Muscle of arm (tissue), 12 donors: Measurements from ENCODE around the gene DDO. TPM values are rescaled to one million over a fixed set of nuclear protein-coding genes. Genes with fewer than 3 reads are reported as not detected.
A peak's percentile ranks its signal among the peaks of the same experiment; 100 is the strongest.

Experiments used
- DNase-seq: peaks from one replicate; pipeline ENCODE4 v3.0.0-alpha.2; 2013
- polyA plus RNA-seq, 12 donors: library from polyadenylated mRNA; unstranded; fragments of 120-200 nt; gene quantifications; one replicate each; pipeline ENCODE4 v1.2.1, GENCODE V29; 2013; ENCODE audit not compliant: insufficient read length in 12 of 12

The DDO gene
- polyA plus RNA-seq, 12 donors, result 0.08 to 1.5 (median 0.78) TPM; not detected in 3

DNA sequence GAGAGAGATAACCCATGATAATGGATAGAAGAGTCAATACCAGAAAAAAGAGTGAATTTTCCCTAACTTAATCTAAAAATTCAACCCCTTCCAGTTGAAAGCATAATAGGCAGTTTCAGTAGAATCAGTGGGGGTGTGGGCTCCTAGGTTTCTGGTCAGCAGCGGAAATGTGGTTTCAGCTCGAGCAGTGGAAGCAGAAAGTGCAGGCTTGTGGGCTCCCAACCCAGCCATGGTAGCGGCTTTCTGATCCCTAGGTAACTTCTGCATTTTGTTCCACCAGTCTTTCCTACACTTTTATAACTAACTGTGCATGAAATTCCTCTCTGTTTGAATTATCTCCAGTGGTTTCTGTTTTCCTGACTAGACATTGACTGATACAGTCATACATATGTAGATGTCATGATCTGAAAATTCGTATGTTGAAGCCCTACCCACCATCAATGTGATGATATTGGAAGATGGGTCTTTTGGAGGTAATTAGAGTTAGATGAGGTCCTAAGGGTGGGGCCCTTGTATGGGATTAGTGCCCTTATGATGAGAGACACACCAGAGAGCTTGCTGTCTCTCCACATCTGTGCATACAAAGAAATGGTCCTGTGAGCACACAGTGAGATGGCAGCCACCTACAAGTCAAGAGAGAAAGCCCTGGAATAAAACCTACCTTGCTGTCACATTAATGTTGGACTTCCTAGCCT, 6.5 kb upstream of the DDO start:
- no peak for DNase-seq

DNA sequence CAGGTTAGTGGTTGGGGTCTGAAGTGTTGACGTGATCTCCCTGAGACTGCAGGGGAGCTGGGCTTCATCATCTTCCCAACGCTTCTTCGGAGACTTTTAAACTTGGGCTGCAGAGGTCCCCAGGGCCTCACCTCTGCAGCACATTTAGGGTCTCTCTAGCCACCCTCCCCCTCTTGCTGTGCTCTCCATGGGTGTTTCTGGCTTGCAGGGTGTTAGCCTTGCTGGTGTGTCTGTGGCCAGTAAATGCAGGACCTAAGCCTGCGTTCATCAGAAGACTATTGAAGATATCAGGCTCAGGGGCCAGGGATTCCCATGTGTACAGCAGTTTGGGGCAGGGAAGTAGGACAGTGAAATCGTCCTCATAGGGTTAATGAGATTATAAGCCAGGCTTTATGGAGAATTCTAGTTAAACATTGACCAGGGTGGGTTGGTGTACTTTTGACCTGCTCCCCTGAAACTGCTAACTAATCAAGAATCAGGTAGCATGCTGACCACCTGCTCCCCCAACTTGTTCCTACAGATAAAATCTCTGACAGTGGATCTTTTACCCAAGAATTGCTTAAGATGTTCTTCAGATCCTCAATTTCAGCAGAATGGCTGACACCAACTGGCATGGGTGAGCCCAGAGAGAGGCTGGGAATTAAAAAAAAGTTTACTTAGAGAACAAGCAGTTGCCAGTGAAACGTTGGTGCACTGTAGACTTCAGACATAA, 3.8 kb upstream of the DDO start:
- DNase-seq, result no peak

DNA sequence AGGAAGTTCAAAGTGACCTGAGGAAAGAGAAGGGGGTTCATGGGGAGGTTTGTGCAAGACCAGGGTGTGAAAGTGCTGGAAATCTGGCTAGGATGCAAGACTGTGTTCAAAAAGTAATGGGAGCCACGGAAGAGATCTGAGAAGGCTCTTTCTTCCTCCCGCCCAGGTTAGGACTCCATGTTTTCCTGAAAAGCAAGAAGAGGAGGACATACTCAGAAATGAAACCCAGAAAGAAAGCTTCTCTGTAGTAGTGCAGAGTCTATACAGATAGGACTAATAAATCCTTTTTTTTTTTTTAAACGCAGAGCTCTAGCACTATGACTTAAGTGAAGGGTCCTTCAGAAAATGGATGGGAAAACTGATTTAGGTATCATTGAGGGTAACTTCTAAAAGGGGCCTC, 3.2 kb upstream of the DDO start:
- no peak for DNase-seq

DNA sequence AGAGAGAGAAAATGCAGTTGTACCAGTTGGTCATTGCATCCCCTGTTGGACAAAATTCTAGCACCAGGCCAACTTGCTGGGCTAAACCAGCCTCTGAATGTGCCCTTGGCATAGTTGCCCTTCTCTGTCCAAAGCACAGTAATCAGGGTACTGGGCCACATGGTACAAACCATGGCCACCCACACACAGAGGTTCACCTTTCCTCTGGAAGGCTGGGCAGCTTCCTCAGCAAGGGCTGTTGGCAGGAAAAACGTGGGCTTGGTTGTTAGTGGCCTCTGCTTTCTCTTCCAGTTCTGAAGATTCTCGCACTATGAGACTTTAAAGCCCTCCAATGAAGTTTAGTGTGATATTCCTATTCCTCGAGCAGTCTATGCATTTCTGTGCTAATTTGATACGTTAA, 706 bp downstream of the DDO start:
- no peak for DNase-seq

DNA sequence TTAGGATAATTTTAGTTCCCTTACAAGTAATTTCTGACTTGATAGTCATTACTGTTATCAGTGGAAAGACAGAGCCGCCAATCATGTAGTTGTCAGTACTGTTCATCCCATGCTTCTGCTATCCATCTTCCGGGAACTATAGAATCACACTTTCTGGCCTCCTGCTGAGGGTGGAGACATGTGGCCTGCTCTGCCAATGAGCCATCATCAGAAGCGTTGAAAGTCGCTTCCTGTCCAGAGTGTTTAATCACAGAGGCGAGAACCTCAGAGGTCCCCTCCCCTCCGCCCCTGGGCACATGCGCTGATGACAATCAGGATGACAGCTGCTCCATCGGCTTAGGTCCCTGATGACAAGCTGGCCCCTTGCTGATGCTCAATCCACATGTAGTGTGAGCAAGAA, 3.0 kb downstream of the DDO start:
- no peak for DNase-seq

DNA sequence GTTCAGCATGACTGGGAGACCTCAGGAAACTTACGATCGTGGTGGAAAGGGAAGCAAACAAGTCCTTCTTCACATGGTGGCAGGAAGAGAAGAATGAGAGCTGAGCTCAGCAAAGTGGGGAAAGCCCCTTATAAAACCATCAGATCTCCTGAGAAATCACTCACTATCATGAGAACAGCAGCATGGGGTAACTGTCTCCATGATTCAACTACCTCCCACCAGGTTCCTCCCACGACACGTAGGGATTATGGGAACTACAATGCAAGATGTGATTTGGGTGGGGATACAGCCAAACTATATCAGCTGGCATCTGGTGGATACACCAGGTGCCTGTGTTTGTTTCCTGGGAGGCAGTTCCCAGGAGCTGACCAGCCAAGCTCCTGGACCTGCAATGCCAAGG, 4.9 kb downstream of the DDO start:
- DNase-seq, result no peak

DNA sequence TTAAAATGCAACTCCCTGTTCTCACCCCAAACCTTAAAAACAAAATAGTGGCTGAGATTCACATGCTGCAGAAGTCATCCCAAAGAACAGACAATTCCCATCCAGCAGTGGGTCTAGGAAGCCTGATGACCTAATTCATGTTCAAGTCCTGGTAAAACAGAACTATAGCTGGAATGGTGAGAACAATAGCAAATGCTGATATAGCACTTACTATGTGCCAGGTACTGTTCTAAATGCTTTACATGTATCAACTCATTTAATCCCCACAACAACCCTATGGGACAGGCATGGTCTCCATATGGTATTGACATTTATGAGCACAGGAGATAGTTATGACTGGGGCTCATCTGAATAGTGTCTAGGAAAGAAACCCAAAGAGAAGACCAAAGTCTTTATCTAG, 5.6 kb downstream of the DDO start:
- DNase-seq, result no peak

DNA sequence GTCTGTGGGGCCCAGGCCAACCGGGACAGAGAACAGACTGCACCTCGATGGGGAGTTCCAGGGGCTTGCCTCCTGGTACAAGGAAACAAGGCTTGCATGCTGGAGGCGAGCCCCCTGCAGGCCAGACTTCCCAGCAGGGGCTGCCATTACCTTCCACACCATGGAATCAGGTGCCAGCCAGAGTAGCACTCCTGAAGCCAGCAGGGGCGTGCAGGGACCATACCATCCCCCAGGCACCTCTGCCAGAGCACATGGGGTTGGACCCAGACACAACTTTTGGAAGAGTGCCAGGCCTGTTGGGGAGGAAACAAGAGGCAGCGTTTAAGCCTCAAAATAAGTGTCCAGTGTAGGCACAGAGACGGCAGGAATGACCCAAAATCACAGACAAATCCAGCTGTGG, 6.5 kb downstream of the DDO start:
- no peak for DNase-seq

DNA sequence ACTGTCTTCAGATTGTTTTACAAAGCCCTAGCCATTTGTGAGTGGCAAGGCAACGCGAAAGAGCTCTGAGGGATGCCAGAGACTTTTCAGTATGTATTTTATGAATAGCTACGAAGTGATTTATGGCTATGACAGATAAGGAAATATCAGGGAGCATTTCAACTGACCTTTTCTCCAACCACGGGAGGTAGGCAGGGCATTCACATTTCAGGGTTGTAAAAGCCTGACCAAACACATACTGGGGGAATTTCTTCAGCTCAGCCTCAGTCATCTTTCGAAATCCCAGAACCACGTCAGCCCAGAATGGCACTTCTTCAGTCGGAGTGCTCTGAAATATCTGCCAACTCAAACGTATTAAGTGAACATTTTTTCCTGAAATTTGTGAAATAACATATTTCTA, 10.8 kb downstream of the DDO start:
- no peak for DNase-seq

DNA sequence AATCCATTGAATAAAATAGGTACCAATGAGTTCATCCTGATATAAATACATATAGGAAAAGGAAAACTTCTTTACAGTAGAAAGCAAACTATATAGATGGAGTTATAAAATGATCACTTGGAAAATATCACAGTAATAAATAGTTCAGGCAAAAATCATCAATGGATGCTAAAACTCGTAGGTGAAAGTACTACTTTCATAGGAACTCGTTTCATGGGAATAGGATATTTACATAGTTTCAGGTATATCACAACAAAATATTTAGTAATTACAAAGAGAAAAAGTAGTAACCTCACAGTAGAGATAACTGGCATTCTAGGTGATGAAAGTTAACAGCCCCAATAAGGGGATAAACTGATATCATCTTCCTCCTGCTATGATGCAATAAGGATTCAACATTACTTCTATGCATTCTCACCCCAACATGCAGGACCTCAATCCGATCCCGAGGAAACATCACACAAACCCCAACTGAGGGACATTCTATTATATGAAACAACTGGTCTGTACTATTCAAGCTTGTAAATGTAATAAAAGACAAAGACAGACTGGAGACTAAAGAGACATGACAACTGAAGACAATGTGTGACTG, 13.7 kb downstream of the DDO start:
- no peak for DNase-seq

DNA sequence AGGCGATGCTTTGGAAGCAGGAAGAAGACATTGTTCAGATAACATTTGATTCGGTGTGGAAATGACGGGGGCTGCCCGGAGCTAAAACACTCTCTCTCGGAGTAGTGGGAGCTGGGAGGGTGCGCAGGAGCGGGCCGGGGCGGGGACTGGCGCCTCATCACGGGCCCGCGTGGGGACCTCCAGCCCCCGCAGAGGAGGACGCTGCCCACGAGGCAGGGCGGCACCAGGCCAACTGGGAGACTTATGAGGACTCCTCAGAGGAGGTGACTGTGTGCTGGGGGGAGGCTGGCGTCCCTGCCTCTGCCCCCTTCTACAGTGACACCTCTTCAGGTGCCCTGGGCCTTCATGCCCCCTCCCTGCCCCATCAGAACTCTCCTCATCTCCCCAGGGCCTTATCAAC, 15.2 kb downstream of the DDO start:
- DNase-seq, result no peak

DNA sequence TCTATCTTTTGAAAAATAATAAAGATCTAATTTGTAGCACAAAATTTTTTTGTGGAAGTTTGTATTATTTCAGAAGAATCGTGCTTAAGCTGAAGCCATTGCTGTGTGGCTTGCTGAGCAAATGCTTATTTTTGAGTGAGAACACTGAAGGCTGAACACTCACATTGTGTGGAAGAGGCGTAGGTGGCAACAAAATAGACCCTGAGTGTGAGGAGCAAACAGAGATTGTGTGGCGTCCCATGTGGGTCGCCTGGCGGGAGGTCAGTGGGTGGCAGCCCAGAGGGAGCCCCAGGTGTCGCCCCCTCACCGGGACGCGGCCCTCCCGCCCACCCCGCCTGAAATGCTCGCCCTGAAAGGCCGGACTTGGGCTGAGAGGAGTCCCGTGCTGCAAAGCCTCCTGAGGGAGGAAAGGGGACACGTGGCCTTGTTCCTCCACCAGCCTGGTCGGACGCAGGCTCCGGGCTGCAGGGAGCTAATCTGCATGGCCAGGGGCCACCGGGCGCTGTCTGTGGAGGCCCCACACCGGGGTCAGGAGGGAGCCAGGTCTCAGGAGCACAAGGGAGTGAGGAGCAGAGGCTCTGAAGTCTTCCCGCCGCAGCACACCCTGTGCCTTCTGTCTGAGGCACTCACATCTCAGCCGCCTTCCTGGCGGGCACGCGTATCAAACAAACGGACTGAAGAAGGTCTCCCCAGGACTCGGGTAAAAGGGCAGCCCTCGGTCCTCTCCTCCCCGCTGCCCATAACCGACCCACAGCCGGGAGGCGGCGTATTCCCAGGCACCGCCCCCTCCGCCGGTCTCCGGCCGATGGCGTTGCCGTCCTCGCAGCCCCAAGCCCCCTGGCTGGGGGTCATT, 15.9 kb downstream of the DDO start:
- peak; percentile 9 for DNase-seq

DNA sequence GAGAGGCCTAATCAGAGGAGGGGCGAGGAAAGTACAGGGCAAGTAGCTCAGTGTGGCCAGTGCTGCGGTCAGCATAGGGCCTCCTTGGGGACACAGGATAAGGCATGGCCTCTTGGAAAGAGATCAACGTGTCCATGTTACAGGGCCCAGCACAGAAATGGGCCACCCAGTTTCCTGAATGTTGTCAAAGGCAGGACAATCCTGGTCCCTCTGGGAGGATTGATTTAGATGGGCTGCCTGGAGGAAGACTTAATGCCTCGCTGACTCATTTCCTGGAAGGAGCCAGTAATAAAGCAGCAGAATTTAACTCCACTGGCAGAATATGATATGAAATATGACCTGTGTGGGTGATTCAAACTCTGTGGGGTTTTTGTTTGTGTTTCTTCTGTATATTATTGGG, 16.6 kb downstream of the DDO start:
- DNase-seq, result no peak

DNA sequence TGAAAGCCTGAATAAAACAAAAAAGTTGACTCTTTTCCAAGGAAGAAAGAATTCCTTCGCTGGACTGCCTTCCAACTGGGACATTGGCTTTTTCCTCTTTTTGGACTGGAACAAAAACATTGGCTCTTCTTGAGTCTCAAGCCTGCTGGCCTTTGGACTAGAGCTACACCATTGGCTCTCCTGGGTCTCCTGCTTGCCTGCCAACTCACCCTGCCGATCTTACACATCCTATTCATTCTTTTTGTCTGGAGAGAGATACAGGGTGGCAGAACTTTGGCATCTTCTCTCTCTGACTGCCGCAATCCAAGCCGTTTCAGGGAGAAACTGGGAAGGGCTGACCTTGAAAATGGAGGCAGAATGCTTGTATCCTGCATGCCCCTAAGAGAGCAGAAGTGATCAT, 20.2 kb downstream of the DDO start:
- no peak for DNase-seq

DNA sequence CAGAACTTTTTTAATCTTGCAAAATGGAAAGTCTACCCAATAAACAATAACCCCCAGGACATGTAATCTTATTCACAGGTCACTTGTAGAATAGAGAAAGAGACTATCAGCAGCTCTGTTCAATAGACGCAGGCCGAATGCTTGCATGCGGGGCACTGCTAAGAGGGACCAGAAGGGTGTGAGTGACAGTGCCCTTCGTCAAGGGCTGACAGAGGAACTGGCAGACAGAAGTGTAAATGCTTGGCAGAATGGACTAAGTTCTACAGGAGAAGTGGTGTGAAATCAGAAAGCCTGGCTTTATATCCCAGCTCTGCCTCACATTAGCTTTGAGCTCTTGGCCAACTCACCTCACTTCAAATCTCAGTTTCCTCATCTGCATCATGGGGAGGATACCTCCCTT, 21.0 kb downstream of the DDO start:
- no peak for DNase-seq

DNA sequence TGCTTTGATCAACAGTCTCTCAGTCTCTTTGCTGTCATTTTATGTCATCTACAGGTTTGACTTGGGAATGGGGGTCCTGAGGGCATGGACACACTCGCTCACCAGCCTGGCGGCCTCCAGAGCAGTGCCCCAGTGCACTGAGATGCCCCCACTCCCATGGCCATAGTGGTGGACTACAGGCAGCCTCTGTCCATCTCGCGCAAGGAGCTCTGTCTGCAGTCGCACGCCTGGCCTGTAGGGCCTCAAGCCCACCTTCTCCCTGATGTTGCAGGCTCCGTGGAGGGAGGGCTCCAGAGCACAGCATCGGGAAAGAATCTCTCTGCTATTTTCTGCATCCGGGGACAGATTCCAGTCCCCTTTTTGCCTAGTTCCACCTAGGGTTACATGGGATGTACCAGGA, 22.6 kb downstream of the DDO start:
- no peak for DNase-seq

DNA sequence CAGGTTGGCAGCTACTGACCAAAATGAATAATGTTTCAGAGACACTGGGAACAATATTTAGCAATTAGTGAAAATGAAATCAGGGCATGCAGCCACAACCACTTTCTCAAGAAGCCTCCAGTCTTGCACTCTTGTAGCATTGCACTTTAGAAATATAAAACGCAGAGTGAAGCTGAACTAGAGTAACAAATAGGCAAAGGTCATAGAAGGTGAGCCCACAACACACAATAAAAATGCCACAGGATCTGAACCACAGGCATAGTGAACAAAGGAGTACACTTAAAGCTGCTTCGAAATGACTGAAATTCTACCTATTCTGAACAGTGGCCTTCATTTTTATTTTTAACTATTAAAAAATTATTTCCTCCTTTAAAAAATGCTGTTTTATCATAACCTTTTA, 25.0 kb downstream of the DDO start:
- DNase-seq, result no peak

DNA sequence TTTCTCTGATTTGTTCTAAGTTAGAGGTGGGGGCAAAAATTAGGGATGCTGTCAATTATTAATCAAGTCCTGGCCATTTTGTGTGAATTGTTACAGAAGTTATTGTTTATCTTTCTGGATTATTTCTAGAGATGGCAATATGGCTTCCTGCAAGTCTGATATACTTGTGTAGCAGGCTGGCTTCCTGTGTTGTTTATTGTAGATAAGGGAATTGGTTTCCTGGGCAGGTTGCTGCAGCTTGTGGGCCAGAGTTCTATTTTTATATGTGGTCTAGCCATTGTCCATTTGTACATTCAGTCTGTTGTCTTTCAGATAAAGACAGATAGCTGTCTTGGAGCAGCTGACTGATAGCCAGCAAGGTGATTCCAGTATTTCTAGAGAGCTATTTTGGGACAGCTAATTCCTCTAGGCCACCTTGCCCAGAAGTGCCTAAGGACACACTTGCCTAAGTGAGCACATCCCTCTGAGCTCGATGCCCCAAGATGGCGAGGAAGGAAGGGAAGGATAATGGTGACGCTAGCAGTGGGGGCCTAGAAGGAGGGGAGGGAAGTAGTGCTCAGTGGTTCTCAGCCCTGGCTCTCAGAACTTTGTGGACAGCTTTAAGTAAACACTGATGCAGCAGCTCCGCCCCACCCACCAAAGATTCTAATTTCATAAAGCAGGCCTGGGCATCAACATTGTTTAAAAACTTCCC, 25.5 kb downstream of the DDO start:
- DNase-seq, result no peak

DNA sequence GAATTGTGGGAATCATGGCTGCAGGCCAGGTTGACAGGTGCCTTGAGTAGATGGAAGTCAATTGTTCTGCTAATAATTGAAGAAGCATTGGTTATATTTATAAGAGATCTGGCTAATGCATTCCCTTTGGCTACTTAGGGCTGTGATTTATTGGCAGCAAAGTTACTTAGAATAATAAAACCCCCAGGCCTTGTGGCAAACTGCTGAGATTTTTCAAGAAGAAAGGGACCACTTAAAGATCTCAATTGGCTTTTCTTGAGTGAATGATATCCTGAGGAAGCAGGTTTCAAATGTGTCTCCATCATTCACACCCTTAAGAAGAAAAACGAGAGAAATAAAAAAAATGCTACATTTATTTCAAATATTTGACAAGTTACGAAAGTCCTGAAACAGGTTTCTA, 27.4 kb downstream of the DDO start:
- DNase-seq, result no peak

DNA sequence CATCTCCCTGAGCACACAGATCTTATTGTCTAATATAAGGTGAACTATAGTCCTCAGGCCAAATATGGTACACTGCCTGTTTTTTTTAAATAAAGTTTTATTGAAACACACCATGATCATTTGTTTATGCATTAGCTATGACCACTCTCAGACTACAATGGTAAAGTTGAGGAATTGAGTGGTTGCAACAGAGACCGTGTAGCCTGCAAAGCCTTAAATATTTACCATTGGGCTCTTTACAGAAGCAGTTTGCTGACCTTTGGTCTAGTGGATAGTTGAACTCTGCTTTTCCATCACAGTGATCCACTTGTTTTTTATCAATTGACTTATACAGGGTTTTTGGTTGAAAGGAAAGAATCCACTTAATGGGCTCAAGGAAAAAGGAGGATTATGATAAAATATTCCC, 29.9 kb downstream of the DDO start:
- DNase-seq, result no peak

DNA sequence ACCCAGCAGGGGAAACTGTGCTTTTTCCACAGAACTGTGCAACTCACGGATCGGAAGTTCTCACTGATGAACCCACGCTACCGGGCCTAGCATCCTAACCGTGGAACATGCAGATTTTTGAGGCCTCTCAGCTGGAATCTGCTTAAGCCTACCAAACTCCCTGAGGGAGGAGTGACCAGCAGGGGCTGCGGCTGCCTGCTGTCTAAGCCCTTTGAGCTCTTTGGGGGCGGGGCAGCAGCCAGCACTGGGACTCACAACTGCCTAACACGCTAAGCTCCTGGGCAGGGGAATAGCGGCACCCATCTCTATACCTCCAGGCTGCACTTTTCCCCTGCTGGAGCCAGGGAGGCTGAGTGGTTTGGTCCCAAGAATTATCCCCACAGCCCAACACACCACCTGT, 36.8 kb downstream of the DDO start:
- no peak for DNase-seq

DNA sequence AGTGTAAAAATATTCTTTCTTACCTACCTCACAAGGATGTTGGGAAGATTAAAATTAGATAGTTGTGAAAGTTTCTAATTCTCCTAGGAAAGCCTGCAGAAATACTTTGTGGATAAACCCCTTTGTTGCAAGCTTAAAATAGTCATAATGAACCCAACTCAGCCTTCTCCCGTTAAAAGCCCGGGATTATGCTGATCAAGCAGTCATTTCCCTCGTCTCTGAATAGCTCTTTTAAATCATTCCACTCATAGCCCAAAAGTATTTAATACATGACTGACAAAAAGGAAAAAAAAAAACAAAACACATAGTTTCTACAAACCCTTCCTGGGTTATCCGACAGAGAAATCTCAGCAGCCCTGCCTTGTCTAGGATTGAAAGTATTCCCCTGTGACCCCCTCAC, 46.3 kb downstream of the DDO start:
- no peak for DNase-seq
